HepG2 (cell line): ENCODE results near the gene COA4. TPM values are rescaled to one million over a fixed set of nuclear protein-coding genes. Genes with fewer than 3 reads are reported as not detected.

Experiments used
- E2F5 ChIP-seq: sonication (generic); formaldehyde crosslinking; conservative IDR thresholded peaks from 2 replicates; pipeline ENCODE4 v1.4.0; 2020; ENCODE audit warnings: missing genetic modification reagents
- MLLT10 ChIP-seq: sonication (generic); formaldehyde crosslinking; IDR thresholded peaks from 2 replicates; pipeline ENCODE4 v1.4.0; 2020; ENCODE audit warnings: missing genetic modification reagents
- PCBP2 ChIP-seq: fragments of 200-400 bp; formaldehyde crosslinking; optimal IDR thresholded peaks from 2 replicates; pipeline ENCODE3; 2018; ENCODE audit warnings: low read length, low read depth; ENCODE audit not compliant: poor library complexity, severe bottlenecking
- SATB2 ChIP-seq: sonication (generic); formaldehyde crosslinking; IDR thresholded peaks from 2 replicates; pipeline ENCODE4 v1.5.0; 2020; ENCODE audit warnings: missing genetic modification reagents
- ZBTB44 ChIP-seq: sonication (generic); formaldehyde crosslinking; IDR thresholded peaks from 2 replicates; pipeline ENCODE4 v1.4.0; 2020; ENCODE audit warnings: missing genetic modification reagents
- ZMYM3 ChIP-seq: sonication (generic); formaldehyde crosslinking; IDR thresholded peaks from 2 replicates; pipeline ENCODE4 v1.5.1; 2020; ENCODE audit warnings: mild to moderate bottlenecking, missing genetic modification reagents
- ZNF597 ChIP-seq: sonication (generic); formaldehyde crosslinking; IDR thresholded peaks from 2 replicates; pipeline ENCODE4 v1.5.0; 2020; ENCODE audit warnings: missing genetic modification reagents
- ZNF747 ChIP-seq: sonication (generic); formaldehyde crosslinking; IDR thresholded peaks from 2 replicates; pipeline ENCODE4 v1.8.1; 2023; ENCODE audit warnings: missing genetic modification reagents, mild to moderate bottlenecking, borderline replicate concordance
- polyA plus RNA-seq, 8 experiments: library from polyadenylated mRNA; depleted of rRNA in 3 of 8; stranded (reverse) in 7 of 8; unstranded in 1 of 8; fragments of >200 nt; fragmentation: Illumina TruSeq in 4 of 8; extraction: Trizol in 4 of 8; gene quantifications; 2 replicates each; pipeline versions ENCODE4 v1.2.1 to v1.2.3, GENCODE V29; 2011 to 2016; ENCODE audit warnings: low read depth in 4 of 8, missing spikeins in 1 of 8, mixed read lengths in 1 of 8; ENCODE audit not compliant: insufficient read depth in 1 of 8
- total RNA-seq, 5 experiments: library from RNA; depleted of rRNA; stranded (reverse); fragments of >200 nt; fragmentation: Illumina TruSeq; extraction: Trizol; gene quantifications; 2 replicates each; pipeline ENCODE4 v1.2.3, GENCODE V29; 2016; ENCODE audit warnings: low read depth in 1 of 5

The COA4 gene
- total and polyA plus RNA-seq, 2 of the 13 experiments (the other 11 are each of a cell fraction or from before 2014, with no cell fraction given): 107 to 109 TPM

GRCh38 chr11:73876424-73877310, at the start of gene COA4, which contains the start of gene PAAF1 (continued):
- TF ChIP-seq E2F5 (CRISPR knock-in tag): no peak
- no peak for TF ChIP-seq SATB2 (CRISPR knock-in tag)
- no peak for TF ChIP-seq ZNF597 (CRISPR knock-in tag)
- no peak for TF ChIP-seq ZBTB44 (CRISPR knock-in tag)
- no peak for TF ChIP-seq MLLT10
- TF ChIP-seq PCBP2: no peak
- peak; percentile 91; the same call in 1 of the 2 replicates for TF ChIP-seq ZNF747 (CRISPR knock-in tag)
- peak; percentile 27; the same call in 1 of the 2 replicates for TF ChIP-seq ZMYM3 (CRISPR knock-in tag)
- TF ChIP-seq, all 625 proteins: peak for 323
